GM15510 (cell line): ENCODE data around the gene CRACR2B.

ENCODE experiments used
- POLR2A ChIP-seq: IDR thresholded peaks from 3 replicates; pipeline ENCODE4 v1.6.1; 2011; ENCODE audit warnings: borderline replicate concordance; ENCODE audit not compliant: insufficient read length; ENCODE audit errors: extremely low read depth

CRACR2B gene

DNA sequence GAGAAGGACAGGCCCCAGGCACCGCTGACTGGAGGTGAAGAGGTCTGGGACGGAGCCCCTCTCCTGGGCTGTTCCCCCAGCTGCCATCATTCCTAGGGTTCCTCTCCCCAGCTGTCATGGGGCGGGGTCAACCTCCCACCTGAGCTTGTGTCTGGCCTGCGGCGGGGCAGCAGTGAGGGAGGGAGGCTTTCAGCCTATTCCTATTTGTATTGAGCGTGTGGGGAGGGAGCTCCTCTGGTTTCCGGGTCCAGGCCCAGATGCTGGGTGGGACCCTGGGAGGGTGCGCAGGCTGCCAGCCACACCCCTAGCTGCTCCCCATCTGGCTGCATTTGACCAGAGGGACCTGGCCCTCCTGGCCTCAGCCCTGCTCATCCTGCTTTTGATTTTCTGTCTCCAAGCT is 28.7 kb downstream of the CRACR2B start:
- no peak for TF ChIP-seq POLR2A

DNA sequence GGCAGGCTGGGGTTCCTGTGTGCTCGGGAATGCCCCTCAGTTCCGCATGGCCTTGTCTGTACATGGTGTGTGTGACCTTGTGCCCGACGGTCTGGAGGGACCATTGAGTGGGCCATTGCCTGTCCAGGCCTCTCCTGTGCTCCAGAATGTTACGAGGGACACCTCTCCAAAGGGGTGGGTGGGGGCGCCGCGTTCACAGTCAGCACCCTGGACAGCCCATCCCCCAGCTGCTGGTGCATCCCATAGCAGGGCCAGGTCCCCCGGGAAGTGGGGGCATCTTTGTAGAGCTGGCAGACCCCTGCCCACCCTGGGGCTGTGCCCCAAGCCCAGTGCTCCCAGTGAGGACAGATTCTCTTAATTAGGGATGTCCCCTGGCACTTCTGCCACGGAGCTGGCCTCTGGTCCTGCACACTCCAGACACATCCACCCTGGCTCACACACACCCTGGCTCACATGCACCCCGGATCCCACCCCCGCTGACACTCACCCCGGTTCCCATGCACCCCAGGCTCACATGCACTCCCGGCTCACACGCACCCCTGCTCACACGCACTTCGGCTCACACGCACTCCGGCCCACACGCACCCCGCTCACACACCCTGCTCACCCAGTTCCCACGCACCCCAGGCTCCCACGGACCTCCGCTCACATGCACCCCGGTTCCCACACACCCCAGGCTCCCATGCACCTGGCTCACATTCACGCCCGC is 30.5 kb downstream of the CRACR2B start:
- no peak for TF ChIP-seq POLR2A

DNA sequence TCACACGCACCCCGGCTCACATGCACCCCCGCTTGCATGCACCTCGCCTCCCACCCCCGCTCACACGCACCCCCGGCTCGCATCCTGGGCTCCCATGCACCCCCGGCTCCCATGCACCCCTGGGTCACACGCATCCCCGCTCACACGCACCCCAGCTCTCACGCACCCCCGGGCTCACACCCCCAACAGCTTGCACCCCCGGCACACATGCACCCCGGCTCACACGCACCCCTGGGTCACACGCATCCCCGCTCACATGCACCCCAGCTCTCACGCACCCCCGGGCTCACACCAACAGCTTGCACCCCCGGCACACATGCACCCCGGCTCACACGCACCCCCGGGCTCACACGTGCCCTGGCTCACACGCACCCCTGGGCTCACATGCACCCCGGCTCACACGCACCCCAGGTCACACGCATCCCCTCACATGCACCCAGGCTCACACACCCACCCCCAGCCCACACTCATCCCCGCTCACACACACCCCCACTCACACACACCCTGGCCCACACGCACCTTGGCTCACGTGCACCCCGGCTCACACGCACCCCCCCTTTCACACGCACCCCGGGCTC is 31.1 kb downstream of the CRACR2B start:
- no peak for TF ChIP-seq POLR2A

DNA sequence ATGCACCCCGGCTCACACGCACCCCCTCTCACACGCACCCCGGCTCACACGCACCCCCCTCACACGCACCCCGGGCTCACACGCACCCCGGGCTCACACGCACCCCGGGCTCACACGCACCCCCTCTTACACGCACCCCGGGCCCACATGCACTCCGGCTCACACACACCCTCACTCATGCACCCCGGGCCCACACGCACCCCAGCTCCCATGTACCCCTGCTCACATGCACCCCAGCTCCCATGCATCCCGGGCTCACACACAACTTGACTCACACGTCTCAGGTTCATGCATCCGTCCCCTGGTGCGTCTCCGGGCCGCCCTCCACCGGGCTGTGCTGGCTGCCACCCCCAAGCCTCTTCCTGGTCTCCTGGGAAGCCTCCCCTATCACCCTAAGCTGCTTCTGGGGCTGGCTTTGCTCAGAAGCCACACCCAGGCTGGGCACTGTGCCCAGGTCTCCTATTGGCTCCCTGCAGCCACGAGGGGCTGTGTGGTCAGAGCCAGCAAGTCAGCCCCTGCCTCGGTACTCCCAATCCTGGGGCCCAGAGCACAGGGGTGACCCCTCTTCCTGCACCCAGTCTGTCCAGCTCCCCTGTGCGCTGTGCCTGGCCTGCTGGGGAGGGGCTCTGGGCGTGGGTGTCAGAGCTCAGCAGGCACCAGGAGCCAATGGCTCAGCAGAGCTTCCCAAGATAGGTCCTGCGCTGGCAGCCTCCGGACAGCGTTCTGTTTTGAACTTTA is 31.8 kb downstream of the CRACR2B start:
- TF ChIP-seq POLR2A = no peak

DNA sequence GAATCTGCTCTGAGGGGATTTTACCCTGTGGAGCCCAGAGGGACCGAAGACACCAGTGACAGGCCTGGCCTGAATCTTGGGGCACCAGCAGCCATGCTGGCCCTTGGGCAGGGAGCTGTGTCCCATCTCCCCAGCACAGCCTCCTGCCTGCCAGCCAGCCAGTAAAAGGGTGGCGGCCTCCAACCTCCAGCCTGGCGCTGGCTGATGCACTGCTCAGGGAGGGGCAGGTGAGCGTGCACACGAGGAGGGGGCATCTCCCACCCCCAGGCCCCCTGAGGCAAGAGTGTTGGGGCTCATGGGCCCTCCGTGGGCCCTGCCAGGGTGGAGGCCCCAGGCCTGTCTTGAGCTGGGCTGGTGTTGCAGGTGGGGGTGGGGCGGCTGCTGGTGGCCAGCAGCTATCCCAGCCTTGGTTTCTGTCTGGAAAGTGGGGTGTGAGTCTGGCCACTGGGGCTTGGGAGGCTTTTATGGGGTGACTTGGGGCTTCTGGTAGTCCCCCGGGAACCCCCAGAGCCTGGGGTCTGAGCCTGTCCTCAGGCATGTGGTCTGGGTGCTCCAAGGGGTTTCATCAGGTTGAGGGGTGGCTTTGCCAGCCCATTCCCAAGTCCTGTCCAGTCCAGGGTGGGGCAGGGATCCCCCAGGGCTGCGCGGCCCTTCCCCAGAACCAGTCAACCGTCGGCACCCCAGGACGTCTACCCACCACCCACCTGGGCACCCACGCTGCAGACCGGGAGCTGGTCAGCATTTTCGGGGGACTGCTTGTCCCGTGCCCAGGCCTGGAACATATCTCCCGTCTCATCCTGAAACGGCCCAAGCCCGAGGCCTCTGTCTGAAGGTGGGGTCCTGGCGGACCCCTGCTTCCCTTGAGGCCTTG is 32.8 kb downstream of the CRACR2B start:
- TF ChIP-seq POLR2A = no peak

DNA sequence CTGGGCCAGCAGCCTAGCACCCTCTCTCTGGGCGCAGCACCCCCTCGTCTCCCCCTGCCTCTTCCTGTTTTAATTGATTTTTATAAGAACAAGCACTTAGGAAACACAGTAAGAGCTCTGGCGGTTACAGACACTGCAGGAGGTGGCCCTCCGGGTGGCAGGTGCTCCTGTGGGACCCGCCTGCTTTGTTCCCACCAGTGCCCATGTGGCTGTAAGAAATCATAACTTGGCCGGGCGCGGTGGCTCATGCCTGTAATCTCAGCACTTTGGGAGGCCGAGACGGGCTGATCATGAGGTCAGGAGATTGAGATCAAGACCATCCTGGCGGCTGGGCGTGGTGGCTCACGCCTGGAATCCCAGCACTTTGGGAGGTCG is 33.4 kb downstream of the CRACR2B start:
- no peak for TF ChIP-seq POLR2A

DNA sequence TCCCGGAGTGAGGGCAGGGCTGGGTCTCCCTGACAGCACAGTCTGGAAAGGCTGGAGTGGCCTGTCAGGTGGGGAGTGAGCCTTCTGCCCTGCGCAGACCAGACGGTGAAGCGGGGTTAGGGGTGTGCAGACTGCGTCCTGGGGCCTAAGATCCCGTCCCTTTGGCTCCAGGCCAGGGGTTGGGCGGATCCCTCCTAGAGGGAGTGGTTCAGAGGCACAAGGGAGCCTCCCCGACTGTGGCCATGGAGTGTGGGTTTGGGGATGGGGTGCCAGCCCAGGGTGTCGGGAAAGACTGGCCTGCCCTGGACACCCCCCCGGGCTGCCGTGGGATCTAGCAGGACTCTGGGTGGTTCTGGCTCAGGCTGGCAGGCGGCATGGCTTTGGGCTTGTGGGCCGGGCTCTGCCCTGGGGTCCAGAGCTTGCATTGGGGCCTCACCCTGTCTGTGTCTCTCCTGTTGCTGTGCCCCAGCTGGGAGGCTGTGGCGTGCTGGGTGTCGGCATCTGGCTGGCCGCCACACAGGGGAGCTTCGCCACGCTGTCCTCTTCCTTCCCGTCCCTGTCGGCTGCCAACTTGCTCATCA is 34.5 kb downstream of the CRACR2B start:
- no peak for TF ChIP-seq POLR2A

DNA sequence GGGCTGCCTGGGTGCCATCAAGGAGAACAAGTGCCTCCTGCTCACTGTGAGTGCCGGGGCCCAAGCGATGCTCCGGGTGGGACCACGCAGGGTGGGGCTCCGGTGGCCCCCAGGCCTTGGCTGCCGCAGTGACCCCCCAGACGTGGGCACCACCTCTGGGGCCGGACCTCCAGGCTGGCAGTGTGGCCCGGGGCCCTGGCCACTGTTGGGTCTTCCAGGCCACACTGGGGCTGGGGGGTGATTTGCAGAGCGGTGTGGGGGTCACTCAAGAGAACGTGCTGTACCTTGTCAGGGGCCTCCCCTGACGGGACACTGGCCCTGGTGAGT is 34.9 kb downstream of the CRACR2B start:
- no peak for TF ChIP-seq POLR2A

DNA sequence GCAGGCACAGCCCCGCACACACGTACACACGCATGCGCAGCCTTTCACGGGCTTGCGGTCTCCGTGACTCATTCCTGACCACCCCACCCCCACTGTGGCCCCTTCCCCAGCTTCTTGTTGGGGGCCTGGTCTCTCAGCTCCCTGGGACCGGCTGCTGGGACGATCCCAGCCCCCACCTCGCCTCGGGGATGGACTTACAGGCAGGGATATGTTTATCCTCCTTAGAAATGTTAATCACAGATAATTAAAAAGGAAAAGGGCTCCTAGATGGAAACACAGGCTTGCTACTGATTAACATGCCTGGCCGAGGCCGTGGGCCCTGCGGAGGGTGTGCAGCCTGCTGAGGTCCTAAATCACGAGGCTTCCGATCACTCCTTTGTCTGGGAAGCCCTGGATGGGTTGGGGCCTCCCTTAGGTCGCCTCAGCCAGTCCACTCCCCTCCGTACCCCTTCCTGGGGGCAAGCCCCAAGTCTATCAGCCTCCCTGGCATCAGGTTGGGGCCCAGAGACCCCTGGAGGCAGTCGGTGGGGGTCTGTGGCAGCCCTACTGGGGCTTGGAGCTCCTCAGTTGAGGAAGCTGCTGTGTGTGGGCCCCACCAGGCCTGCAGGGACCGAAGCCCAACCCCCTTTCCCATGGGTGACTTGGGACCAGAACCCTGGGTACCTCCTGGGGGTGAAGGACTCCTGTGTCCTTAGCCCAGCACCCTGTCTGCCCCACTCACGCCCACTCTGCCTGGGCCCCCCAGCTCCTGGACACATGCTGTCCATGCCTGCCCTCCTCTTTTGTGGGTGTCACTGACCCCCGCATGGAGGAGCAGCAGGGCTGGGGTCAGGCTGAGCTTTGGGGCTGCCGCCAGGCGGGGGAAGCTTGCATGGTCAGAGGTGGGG is 35.5 kb downstream of the CRACR2B start:
- no peak for TF ChIP-seq POLR2A

DNA sequence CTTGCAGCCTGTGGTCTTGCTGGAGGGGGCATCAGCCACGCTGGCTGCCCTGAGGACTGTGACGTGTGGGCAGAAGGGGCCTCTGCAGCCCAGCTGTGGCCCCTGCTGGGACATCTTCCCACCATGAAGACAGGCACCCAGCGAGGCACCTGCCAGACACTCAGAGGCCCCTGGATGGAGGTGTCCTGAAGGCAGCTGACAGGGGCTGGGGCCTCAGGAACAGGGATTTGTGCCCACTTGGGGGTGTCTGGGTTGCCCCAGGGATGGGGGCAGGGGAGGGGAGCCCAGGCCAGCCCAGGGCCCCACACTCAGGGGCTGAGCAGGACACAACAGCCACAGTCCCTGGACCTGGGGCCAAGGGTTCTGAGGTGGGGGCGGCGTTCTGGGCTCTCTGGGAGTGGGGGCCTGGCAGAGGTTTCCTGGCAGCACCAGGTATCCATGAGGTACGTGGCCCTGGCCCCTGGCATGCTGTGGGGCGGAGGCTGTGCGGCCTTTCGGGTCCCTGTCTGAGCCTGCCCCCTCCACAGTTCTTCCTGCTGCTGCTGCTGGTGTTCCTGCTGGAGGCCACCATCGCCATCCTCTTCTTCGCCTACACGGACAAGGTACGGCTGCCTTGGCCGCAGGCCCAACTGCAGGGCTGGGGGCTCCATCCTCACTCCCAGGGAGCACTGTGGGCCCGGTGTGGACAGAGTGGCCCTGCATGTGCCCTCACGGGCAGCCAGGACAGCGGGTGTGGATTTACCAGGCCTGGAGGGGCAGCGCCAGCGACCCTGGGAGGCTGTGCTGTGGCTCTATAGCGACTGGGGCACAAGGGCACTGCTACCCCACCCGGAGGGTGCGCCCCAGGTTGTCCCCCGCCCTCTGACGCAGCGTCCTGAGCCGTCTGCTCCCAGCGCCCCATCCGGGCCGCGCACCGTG is 36.5 kb downstream of the CRACR2B start:
- TF ChIP-seq POLR2A = no peak

DNA sequence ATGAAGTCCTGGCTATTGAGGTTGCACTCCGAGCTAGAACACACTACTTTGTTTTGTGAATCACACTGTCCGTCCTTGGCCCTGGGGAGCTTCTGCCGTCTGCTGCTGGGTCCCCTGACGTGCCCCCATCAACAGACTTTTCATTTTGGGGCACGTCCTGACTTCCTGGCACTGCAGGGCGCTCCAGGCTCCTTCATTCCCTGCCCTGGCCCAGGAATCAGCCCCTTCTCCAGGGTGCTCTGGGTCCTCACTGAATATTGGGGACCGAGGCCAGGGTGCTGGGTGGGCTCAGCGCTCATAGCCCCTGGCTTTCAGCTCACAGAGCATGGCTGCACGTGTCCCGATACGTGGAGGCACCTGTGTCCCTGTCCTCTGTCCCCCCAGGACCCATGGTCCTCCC is 37.2 kb downstream of the CRACR2B start:
- no peak for TF ChIP-seq POLR2A

DNA sequence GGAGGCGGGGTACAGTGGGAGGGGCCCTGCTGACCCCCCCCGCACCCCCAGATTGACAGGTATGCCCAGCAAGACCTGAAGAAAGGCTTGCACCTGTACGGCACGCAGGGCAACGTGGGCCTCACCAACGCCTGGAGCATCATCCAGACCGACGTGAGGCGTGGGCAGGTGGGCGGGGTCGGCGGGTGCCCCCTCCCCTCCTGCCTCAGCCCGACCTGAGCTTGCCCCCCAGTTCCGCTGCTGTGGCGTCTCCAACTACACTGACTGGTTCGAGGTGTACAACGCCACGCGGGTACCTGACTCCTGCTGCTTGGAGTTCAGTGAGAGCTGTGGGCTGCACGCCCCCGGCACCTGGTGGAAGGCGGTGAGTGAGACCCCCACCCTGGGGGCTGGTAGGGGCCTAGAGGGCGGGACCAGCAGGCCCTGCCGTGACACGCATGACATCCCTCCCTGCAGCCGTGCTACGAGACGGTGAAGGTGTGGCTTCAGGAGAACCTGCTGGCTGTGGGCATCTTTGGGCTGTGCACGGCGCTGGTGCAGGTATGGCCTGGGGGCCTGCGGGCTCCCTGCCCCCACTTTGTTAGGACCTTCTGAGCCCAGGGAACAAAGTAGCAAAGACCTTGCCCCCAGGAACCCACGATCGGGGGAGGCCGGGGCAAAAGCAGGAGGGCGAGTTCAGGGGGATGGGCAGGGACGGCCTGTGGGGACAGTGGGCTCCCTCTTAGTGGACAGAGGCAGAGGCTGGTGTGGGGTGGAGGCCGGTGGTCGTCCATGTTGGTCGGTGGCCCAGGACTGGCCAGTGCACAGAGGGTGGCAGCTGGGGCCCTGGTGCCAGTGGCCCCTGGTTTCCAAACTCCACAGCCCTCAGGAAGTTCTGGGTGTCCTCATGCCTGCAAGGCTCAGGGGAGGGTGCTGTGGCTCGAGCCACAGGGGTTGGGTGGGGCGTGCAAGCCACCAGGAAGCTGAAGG is 38.0 kb downstream of the CRACR2B start:
- TF ChIP-seq POLR2A = no peak
